H1 (cell line): ENCODE measurements around the gene SPTLC3.

Experiments
- ASH2L ChIP-seq: fragments of 200-600, 300-600 bp; sonication (generic); IDR thresholded peaks from one replicate; pipeline ENCODE4 v1.7.1; 2017; ENCODE audit warnings: low read length
- EP300 ChIP-seq, 2 experiments: IDR thresholded peaks; 1 replicate in 1 of 2; 2 replicates in 1 of 2; pipeline ENCODE4 v1.6.1; 2011 to 2012; ENCODE audit warnings: low read depth in 2 of 2, low read length in 2 of 2, mild to moderate bottlenecking in 2 of 2, borderline replicate concordance in 1 of 2, inconsistent platforms in 1 of 2, moderate library complexity in 1 of 2
- GTF2F1 ChIP-seq: IDR thresholded peaks from 2 replicates; pipeline ENCODE4 v1.6.1; 2012; ENCODE audit warnings: low read depth, low read length, improper control_type of control experiment, borderline replicate concordance
- TF ChIP-seq, protein P1 (sequence below), 3 experiments: IDR thresholded peaks; 1 replicate in 2 of 3; 2 replicates in 1 of 3; pipeline versions ENCODE4 v1.5.1 to v1.6.1; 2011; ENCODE audit warnings: low read length in 3 of 3, mild to moderate bottlenecking in 3 of 3, inconsistent platforms in 2 of 3, low read depth in 1 of 3, moderate library complexity in 1 of 3; ENCODE audit not compliant: insufficient read depth in 1 of 3; ENCODE audit errors: control extremely low read depth in 1 of 3

GRCh38 chr20:12997128-12997655 is 11.6 kb upstream of the SPTLC3 start:
- TF ChIP-seq, protein P1, sequence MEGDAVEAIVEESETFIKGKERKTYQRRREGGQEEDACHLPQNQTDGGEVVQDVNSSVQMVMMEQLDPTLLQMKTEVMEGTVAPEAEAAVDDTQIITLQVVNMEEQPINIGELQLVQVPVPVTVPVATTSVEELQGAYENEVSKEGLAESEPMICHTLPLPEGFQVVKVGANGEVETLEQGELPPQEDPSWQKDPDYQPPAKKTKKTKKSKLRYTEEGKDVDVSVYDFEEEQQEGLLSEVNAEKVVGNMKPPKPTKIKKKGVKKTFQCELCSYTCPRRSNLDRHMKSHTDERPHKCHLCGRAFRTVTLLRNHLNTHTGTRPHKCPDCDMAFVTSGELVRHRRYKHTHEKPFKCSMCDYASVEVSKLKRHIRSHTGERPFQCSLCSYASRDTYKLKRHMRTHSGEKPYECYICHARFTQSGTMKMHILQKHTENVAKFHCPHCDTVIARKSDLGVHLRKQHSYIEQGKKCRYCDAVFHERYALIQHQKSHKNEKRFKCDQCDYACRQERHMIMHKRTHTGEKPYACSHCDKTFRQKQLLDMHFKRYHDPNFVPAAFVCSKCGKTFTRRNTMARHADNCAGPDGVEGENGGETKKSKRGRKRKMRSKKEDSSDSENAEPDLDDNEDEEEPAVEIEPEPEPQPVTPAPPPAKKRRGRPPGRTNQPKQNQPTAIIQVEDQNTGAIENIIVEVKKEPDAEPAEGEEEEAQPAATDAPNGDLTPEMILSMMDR (IDR thresholded peaks at IDR 0.05; ENCODE audit: control extremely low read depth in 1 of 3, insufficient read depth in 1 of 3, low read depth in 1 of 3, low read length in 3 of 3): no peak
- no peak for TF ChIP-seq EP300 (IDR thresholded peaks at IDR 0.05; ENCODE audit: borderline replicate concordance in 1 of 2, low read depth in 2 of 2, low read length in 2 of 2)
- TF ChIP-seq ASH2L: no peak
- TF ChIP-seq GTF2F1: no peak
